Ovary (tissue), 9 donors: Measurements from ENCODE around the gene SLC35B4. TPM values are rescaled to one million over a fixed set of nuclear protein-coding genes. Genes with fewer than 3 reads are reported as not detected.

ENCODE experiments used
- DNase-seq, 5 donors: peaks; one replicate each; pipeline ENCODE4 v3.0.0-alpha.2; 2019 to 2020
- H3K27ac ChIP-seq, 2 donors: fragments of 200-600 bp; one replicate each; pipeline versions ENCODE4 v1.5.1 to v1.8.0; 2019 to 2022
- H3K27me3 ChIP-seq: fragments of 200-600 bp; one replicate; pipeline ENCODE4 v1.8.0; 2022
- H3K36me3 ChIP-seq: fragments of 200-600 bp; sonication (generic); one replicate; pipeline ENCODE4 v1.5.1; 2019
- H3K4me1 ChIP-seq: one replicate; pipeline ENCODE4 v1.8.1; 2013; ENCODE audit warnings: mild to moderate bottlenecking, moderate library complexity; ENCODE audit not compliant: insufficient read depth
- H3K4me3 ChIP-seq: fragments of 200-600 bp; sonication (generic); one replicate; pipeline ENCODE4 v1.5.1; 2017
- H3K9me3 ChIP-seq, 2 donors: fragments of 200-600 bp in 1 of 2; sonication (generic) in 1 of 2; one replicate each; pipeline versions ENCODE4 v1.5.1 to v1.8.1; 2013 to 2019; ENCODE audit warnings: mild to moderate bottlenecking in 1 of 2, moderate library complexity in 1 of 2
- EP300 ChIP-seq: sonication (generic); formaldehyde crosslinking; IDR thresholded peaks from one replicate; pipeline ENCODE4 v1.6.1; 2017; ENCODE audit warnings: antibody characterized with exemption
- POLR2A ChIP-seq: fragments of 450-650 bp; IDR thresholded peaks from one replicate; pipeline ENCODE4 v1.6.1; 2017; ENCODE audit warnings: antibody characterized with exemption, mild to moderate bottlenecking, moderate library complexity
- WGBS, 3 donors: extraction: QIAGEN DNeasy Blood & Tissue Kit in 1 of 3; methylation state at CpG; one replicate each; pipeline versions ENCODE4 v1.1.5 to v1.1.7; 2013 to 2017; 5-methylcytosine and 5-hydroxymethylcytosine counted together
- intact Hi-C, 4 donors: fragments of 100-400 bp; cut with DNase I; formaldehyde crosslinking; loops; one replicate each; pipeline versions ENCODE4 v1.11.0 to v1.15.1; 2022 to 2023
- polyA plus RNA-seq, 2 donors: library from polyadenylated mRNA; stranded (reverse); fragments of 200-250 nt in 1 of 2; fragments of 350-450 nt in 1 of 2; fragmentation: Illumina TruSeq in 1 of 2; extraction: RNeasy Lipid Tissue Mini Kit (QIAGEN cat#74804) in 1 of 2; gene quantifications; one replicate each; pipeline ENCODE4 v1.2.3, GENCODE V29; 2013 to 2014
- total RNA-seq, 7 donors: library from RNA; depleted of rRNA in 2 of 7; stranded (reverse); fragments of >200 nt in 2 of 7; fragmentation: NEBNext Ultra II Directional in 3 of 7; extraction: Animal tissue kit (Norgen Biotek cat#: 25700) in 3 of 7; gene quantifications; one replicate each; pipeline versions ENCODE4 v1.1.0 to v1.2.4, GENCODE V29; 2016 to 2023
- TF ChIP-seq, protein P1 (sequence below), 3 donors: fragments of 450-650 bp in 2 of 3; fragments of 200-600 bp in 1 of 3; IDR thresholded peaks; one replicate each; pipeline versions ENCODE4 v1.5.1 to v1.8.0; 2016 to 2022; ENCODE audit warnings: antibody characterized with exemption in 3 of 3, mild to moderate bottlenecking in 1 of 3
- donor health status: DM: no; HTN: no; CAD: no; lungs with moderate emphysema.
- donor health status: DM: no; HTN: no; CAD: no.
- donor health status: Bipolar disorder and iron deficiency.
- donor health status: DM: yes; HTN: yes; CAD: no.
- donor health status: DM: no; HTN: no; CAD: no.
- donor health status: DM: yes; HTN: yes; CAD: no.

The SLC35B4 gene
- total and polyA plus RNA-seq, 9 donors, result 3.9 to 25.7 (median 15.7) TPM

- no peak for DNase-seq
- Histone ChIP-seq H3K27ac (no peak overlapping the region), H3K36me3 (no peaks in the 10 kb centered on the region), H3K4me1 (no peaks in the 10 kb centered on the region), H3K9me3 (no peaks in the 10 kb centered on the region), H3K4me3 (no peak overlapping the region), H3K27me3 (no peaks in the 10 kb centered on the region)
- WGBS, 3 donors, result 88 to 92% (median 89%) methylated on average over 12 of the region's 12 CpGs
- TF ChIP-seq, protein P1, sequence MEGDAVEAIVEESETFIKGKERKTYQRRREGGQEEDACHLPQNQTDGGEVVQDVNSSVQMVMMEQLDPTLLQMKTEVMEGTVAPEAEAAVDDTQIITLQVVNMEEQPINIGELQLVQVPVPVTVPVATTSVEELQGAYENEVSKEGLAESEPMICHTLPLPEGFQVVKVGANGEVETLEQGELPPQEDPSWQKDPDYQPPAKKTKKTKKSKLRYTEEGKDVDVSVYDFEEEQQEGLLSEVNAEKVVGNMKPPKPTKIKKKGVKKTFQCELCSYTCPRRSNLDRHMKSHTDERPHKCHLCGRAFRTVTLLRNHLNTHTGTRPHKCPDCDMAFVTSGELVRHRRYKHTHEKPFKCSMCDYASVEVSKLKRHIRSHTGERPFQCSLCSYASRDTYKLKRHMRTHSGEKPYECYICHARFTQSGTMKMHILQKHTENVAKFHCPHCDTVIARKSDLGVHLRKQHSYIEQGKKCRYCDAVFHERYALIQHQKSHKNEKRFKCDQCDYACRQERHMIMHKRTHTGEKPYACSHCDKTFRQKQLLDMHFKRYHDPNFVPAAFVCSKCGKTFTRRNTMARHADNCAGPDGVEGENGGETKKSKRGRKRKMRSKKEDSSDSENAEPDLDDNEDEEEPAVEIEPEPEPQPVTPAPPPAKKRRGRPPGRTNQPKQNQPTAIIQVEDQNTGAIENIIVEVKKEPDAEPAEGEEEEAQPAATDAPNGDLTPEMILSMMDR (IDR thresholded peaks at IDR 0.05), result no peak
- TF ChIP-seq EP300 (no peak), POLR2A (no peak)
- intact Hi-C loops, result loop anchor here in 1 of 4 donors (10.0 kb wide), 1 partner anchor 1388 kb away; no protein-coding TSS in a partner anchor
These were observed 23.6 kb downstream of the SLC35B4 start for GRCh38 chr7:134293002-134293740.

GRCh38 chr7:134290286-134290685 is 26.4 kb downstream of the SLC35B4 start:
- no peaks in the 10 kb centered on the region for H3K9me3 ChIP-seq

DNA sequence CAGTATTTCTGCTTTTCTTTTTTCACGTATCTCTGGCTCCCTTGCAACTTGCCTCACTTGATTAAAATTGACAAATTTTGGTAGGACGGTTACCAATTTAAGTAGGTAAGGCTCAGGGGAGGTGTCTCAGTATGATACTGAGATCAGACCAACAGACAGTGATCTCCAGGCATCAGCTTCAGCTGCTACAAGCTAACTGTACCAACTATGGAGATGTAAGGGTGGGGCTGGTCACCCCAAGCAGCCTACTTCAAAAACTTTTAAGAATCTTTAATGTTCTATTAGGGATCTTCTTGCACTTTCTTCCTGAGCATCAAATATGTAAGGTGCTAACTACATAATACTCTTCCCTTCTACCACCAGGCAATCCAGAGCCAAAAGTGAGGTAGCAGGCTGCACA is 26.9 kb downstream of the SLC35B4 start:
- H3K27ac ChIP-seq, result no peak overlapping the region
- no peaks in the 10 kb centered on the region for H3K4me1 ChIP-seq
- no peak overlapping the region for H3K4me3 ChIP-seq
- no peaks in the 10 kb centered on the region for H3K36me3 ChIP-seq
- TF ChIP-seq EP300, result no peak
- no peak for TF ChIP-seq POLR2A
- TF ChIP-seq, protein P1 (IDR thresholded peaks at IDR 0.05), result no peak
- no peaks in the 10 kb centered on the region for H3K27me3 ChIP-seq
- WGBS, 3 donors, result 41 to 52% (median 46%) methylated on average over 2 of the region's 2 CpGs
- intact Hi-C loops, result loop anchor here in 1 of 4 donors (10.0 kb wide), 1 partner anchor 1385 kb away; no protein-coding TSS in a partner anchor
- no peaks in the 10 kb centered on the region for H3K9me3 ChIP-seq
- no peak for DNase-seq

More at GRCh38 chr7:134290286-134290685, 26.4 kb downstream of the SLC35B4 start:
- WGBS, 3 donors, result 71 to 72% (median 71%) methylated on average over 3 of the region's 3 CpGs
- DNase-seq, result no peak
- TF ChIP-seq EP300 (no peak), POLR2A (no peak)
- TF ChIP-seq, protein P1 (IDR thresholded peaks at IDR 0.05), result no peak
- Histone ChIP-seq H3K36me3 (no peaks in the 10 kb centered on the region), H3K27me3 (no peaks in the 10 kb centered on the region), H3K27ac (no peak overlapping the region), H3K4me1 (no peaks in the 10 kb centered on the region), H3K4me3 (no peak overlapping the region)
- intact Hi-C loops, result loop anchor here in 1 of 4 donors (10.0 kb wide), 1 partner anchor 1385 kb away; no protein-coding TSS in a partner anchor

DNA sequence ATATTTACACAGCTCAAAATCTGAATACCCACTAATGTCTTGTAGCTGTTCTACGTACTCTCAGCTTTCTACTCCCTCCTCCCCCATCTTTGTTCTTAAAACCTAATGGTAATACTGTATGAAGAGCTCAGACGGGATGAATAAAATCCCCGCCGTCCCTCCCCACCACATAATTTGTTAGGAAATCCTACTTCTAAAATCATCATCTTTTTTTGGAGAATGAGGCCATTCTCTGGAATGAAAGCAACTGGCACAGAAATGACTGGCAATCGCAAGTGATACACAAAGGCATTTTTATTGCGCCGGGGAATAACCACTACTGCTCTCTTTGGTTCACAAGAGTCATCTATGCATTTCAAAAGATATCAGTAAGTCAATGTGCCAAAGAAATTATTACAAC is 27.3 kb downstream of the SLC35B4 start:
- WGBS, 3 donors, result 13 to 26% (median 19%) methylated on average over 7 of the region's 7 CpGs
- H3K4me1 ChIP-seq, result no peaks in the 10 kb centered on the region
- no peak overlapping the region for H3K27ac ChIP-seq
- intact Hi-C loops, result no loop called here
- DNase-seq, result no peak
- H3K9me3 ChIP-seq, result no peaks in the 10 kb centered on the region
- H3K27me3 ChIP-seq, result no peaks in the 10 kb centered on the region
- TF ChIP-seq EP300 (no peak), POLR2A (no peak)
- TF ChIP-seq, protein P1 (IDR thresholded peaks at IDR 0.05), result no peak
- no peaks in the 10 kb centered on the region for H3K36me3 ChIP-seq
- H3K4me3 ChIP-seq, result no peak overlapping the region
